ENCODE measurements around the gene CYP27C1.

DNA sequence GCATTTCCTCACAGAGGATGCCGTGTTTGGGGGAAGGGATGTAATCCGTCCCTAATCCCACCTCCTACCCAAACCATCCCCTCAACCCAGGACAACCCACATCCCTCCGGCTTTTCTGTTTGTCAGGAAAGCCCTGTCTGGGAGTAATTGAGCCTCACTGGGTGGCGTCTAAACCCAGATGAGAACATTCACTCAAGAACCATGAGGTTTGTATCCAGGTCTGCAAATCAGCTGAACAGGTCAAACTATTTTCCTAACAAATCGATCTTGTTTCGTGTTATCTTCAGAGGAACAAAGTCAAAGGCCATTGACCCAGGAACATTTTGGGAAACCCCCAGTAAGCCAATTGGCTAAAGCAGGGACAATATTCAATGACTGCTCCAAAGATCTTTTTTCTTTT, 25.7 kb downstream of the CYP27C1 start:
- TF ChIP-seq POLR2A (IDR thresholded peaks at IDR 0.05; ENCODE audit: low read depth, low read length) (no peak), TAF1 (IDR thresholded peaks at IDR 0.05; ENCODE audit: low read depth, low read length) (no peak), POLR2AphosphoS5 (IDR thresholded peaks at IDR 0.05; ENCODE audit: low read depth, low read length) (no peak), SPI1 (IDR thresholded peaks at IDR 0.05; ENCODE audit: low read depth, low read length) (no peak), PAX5 (IDR thresholded peaks at IDR 0.05; ENCODE audit: insufficient read depth, low read length, severe bottlenecking) (no peak), POU2F2 (IDR thresholded peaks at IDR 0.05; ENCODE audit: low read depth, low read length) (no peak)

Measured in GM12891 (cell line).